CD4-positive, alpha-beta T cell treated with Interleukin-15 for 1 hour (primary cell): ENCODE results near the gene CDC37.
"Not testable (repeated sequence)": the region's sequence is repeated elsewhere in the genome, so short reads cannot be mapped to it uniquely, and the experiment has no call there.

Experiments used
- DNase-seq: peaks from one replicate; pipeline ENCODE4 v3.0.0-alpha.2; 2020

CDC37 gene

GRCh38 chr19:10419646-10420443 is 16.5 kb upstream of the CDC37 start:
- DNase-seq: peak; percentile 74

GRCh38 chr19:10419200-10419645 is 15.9 kb upstream of the CDC37 start:
- DNase-seq: no peak

GRCh38 chr19:10418485-10419199 is 15.3 kb upstream of the CDC37 start:
- no peak for DNase-seq

- no peak for DNase-seq
Measured at GRCh38 chr19:10418235-10418484, 14.8 kb upstream of the CDC37 start.

GRCh38 chr19:10417541-10418234 is 14.3 kb upstream of the CDC37 start:
- no peak for DNase-seq

- peak; percentile 97 for DNase-seq
Measured at GRCh38 chr19:10416380-10417257, 13.3 kb upstream of the CDC37 start.

- no peak for DNase-seq
Measured at GRCh38 chr19:10416083-10416379, 12.7 kb upstream of the CDC37 start.

- DNase-seq: no peak
Measured at GRCh38 chr19:10412257-10412977, 9.1 kb upstream of the CDC37 start.

- DNase-seq: not testable (repeated sequence)
Measured at GRCh38 chr19:10411224-10411623, 7.9 kb upstream of the CDC37 start.

- DNase-seq: peak; percentile 77
Measured at GRCh38 chr19:10408511-10409283, 5.4 kb upstream of the CDC37 start.

- DNase-seq: no peak
Measured at GRCh38 chr19:10407096-10407495, 3.8 kb upstream of the CDC37 start.

GRCh38 chr19:10406191-10406590 is 2.8 kb upstream of the CDC37 start:
- DNase-seq: no peak

- DNase-seq: peak; percentile 71
Measured at GRCh38 chr19:10404888-10405820, 1.8 kb upstream of the CDC37 start.

- no peak for DNase-seq
Measured at GRCh38 chr19:10402441-10403038, 802 bp downstream of the CDC37 start.

- DNase-seq: no peak
Measured at GRCh38 chr19:10399878-10400277, 3.5 kb downstream of the CDC37 start.

GRCh38 chr19:10399340-10399739 is 4.0 kb downstream of the CDC37 start:
- not testable (repeated sequence) for DNase-seq

- DNase-seq: no peak
Measured at GRCh38 chr19:10398819-10399218, 4.5 kb downstream of the CDC37 start.

- DNase-seq: no peak
Measured at GRCh38 chr19:10395917-10396316, 7.4 kb downstream of the CDC37 start.

GRCh38 chr19:10395436-10395835 is 7.9 kb downstream of the CDC37 start:
- no peak for DNase-seq

GRCh38 chr19:10395003-10395402 is 8.3 kb downstream of the CDC37 start:
- no peak for DNase-seq
